K562 (cell line): ENCODE measurements around the gene TBC1D7. TPM values are rescaled to one million over a fixed set of nuclear protein-coding genes. Genes with fewer than 3 reads are reported as not detected.

Experiments
- ATAC-seq: fragments of 200-7000 bp; cut with Tn5 transposase; 3 replicates; pipeline ENCODE4 v1.9.1; 2020; ENCODE audit warnings: moderate library complexity
- BruUV-seq: library from RNA; stranded (reverse); fragments of 400-500 nt; replicated peaks from 2 replicates; lab custom pipeline; 2021; lab: Mats Ljungman, UMichigan
- CTCF ChIA-PET: fragments of 300-600 bp; formaldehyde crosslinking; extraction: SDS; loops from one replicate; lab custom pipeline; 2021; ENCODE audit warnings: low intra/inter-chr PET ratio; lab: Yijun Ruan, JAX
- POLR2A ChIA-PET: fragments of 300-600, 350-650 bp; sonication (Branson Sonifier 250); formaldehyde crosslinking; extraction: SDS; loops from one replicate; lab custom pipeline; 2021; ENCODE audit warnings: antibody characterized with exemption, inconsistent platforms; lab: Yijun Ruan, JAX
- DNase-seq, 4 experiments: peaks; one replicate each; pipeline versions ENCODE4 v3.0.0 to v3.0.0-alpha.2; 2011 to 2018; ENCODE audit warnings: low spot score in 3 of 4, mixed read lengths in 3 of 4; ENCODE audit errors: extremely low read depth in 1 of 4
- FAIRE-seq: peaks from 2 replicates; lab custom pipeline; 2011; peaks lifted over from hg19 to GRCh38; lab: Jason Lieb, UNC
- H2AFZ ChIP-seq: 2 replicates; pipeline ENCODE4 v1.6.0; 2011; ENCODE audit warnings: low read depth, low read length, control low read depth, inconsistent platforms
- H3K27ac ChIP-seq: fragments of 200-600 bp; 3 replicates; pipeline ENCODE4 v1.8.0; 2011; ENCODE audit warnings: low read depth, mild to moderate bottlenecking, control low read depth, inconsistent platforms, low read length, moderate library complexity, mixed read lengths; ENCODE audit errors: extremely low read depth
- H3K27me3 ChIP-seq, 2 experiments: fragments of 300-600 bp in 1 of 2; 2 replicates in 1 of 2; 3 replicates in 1 of 2; pipeline versions ENCODE4 v1.6.0 to v1.8.0; 2011; ENCODE audit warnings: inconsistent platforms in 2 of 2, low read length in 2 of 2, mild to moderate bottlenecking in 1 of 2, mixed read lengths in 1 of 2, moderate library complexity in 1 of 2; ENCODE audit not compliant: control insufficient read depth in 2 of 2, insufficient read depth in 2 of 2
- H3K36me3 ChIP-seq: fragments of 300-600 bp; 3 replicates; pipeline ENCODE4 v1.8.0; 2011; ENCODE audit warnings: mild to moderate bottlenecking, low read length, inconsistent platforms; ENCODE audit not compliant: control insufficient read depth, insufficient read depth
- H3K4me1 ChIP-seq, 2 experiments: fragments of 200-600 bp in 1 of 2; replicated peaks in 1 of 2; 2 replicates in 1 of 2; 3 replicates in 1 of 2; pipeline versions ENCODE4 v1.5.1 to v1.8.0; 2011; ENCODE audit warnings: inconsistent platforms in 2 of 2, low read length in 2 of 2, mild to moderate bottlenecking in 1 of 2, mixed read lengths in 1 of 2, moderate library complexity in 1 of 2; ENCODE audit not compliant: control insufficient read depth in 2 of 2, insufficient read depth in 2 of 2
- H3K4me2 ChIP-seq: 2 replicates; pipeline ENCODE4 v1.6.1; 2011; ENCODE audit warnings: low read length, control low read depth, inconsistent platforms, mixed read lengths; ENCODE audit not compliant: insufficient read depth
- H3K4me3 ChIP-seq: fragments of 200-600 bp; sonication (generic), shearing (Covaris generic); 2 replicates; pipeline ENCODE4 v1.5.1; 2016; ENCODE audit warnings: control low read depth, inconsistent platforms
- H3K79me2 ChIP-seq: fragments of 200-600 bp; 3 replicates; pipeline ENCODE4 v1.8.0; 2011; ENCODE audit warnings: low read length, inconsistent platforms; ENCODE audit not compliant: control insufficient read depth, insufficient read depth
- H3K9ac ChIP-seq, 2 experiments: 2 replicates each; pipeline versions ENCODE4 v1.6.0 to v1.6.1; 2011; ENCODE audit warnings: low read depth in 2 of 2, low read length in 2 of 2, control low read depth in 1 of 2, inconsistent platforms in 1 of 2, mild to moderate bottlenecking in 1 of 2, mixed read lengths in 1 of 2; ENCODE audit not compliant: insufficient read depth in 1 of 2
- H3K9me1 ChIP-seq: one replicate; pipeline ENCODE4 v1.6.0; 2011; ENCODE audit warnings: inconsistent platforms, mild to moderate bottlenecking, low read length, moderate library complexity; ENCODE audit not compliant: control insufficient read depth, insufficient read depth
- H3K9me3 ChIP-seq: replicated peaks from 2 replicates; pipeline ENCODE4 v1.5.1; 2011; ENCODE audit warnings: low read depth, low read length, inconsistent platforms; ENCODE audit not compliant: control insufficient read depth, insufficient read depth
- H4K20me1 ChIP-seq: replicated peaks from 2 replicates; pipeline ENCODE4 v1.6.1; 2011; ENCODE audit warnings: low read length, inconsistent platforms, mixed read lengths; ENCODE audit not compliant: control insufficient read depth, insufficient read depth
- ARID1B ChIP-seq: fragments of 450-650 bp; IDR thresholded peaks from 2 replicates; pipeline ENCODE4 v1.6.1; 2016; ENCODE audit warnings: antibody characterized with exemption, mild to moderate bottlenecking, inconsistent platforms
- ARID2 ChIP-seq: fragments of 450-650 bp; IDR thresholded peaks from 2 replicates; pipeline ENCODE4 v1.6.1; 2017; ENCODE audit warnings: antibody characterized with exemption, mild to moderate bottlenecking
- HDAC2 ChIP-seq: fragments of 450-650 bp; IDR thresholded peaks from 2 replicates; pipeline ENCODE4 v1.6.1; 2016; ENCODE audit warnings: mild to moderate bottlenecking
- JUN ChIP-seq, 2 experiments: sonication (generic) in 1 of 2; formaldehyde crosslinking in 1 of 2; IDR thresholded peaks; 2 replicates each; pipeline versions ENCODE4 v1.6.1 to v1.8.0; 2012 to 2022; ENCODE audit warnings: borderline replicate concordance in 2 of 2, mild to moderate bottlenecking in 2 of 2, improper control_type of control experiment in 1 of 2, low read depth in 1 of 2, low read length in 1 of 2, missing genetic modification reagents in 1 of 2
- KAT7 ChIP-seq: sonication (generic); formaldehyde crosslinking; IDR thresholded peaks from 2 replicates; pipeline ENCODE4 v1.8.0; 2022; ENCODE audit warnings: missing genetic modification reagents, mild to moderate bottlenecking, borderline replicate concordance
- LCOR ChIP-seq: sonication (generic); formaldehyde crosslinking; IDR thresholded peaks from 2 replicates; pipeline ENCODE4 v1.8.0; 2022; ENCODE audit warnings: mild to moderate bottlenecking, missing genetic modification reagents
- MCM7 ChIP-seq, 2 experiments: fragments of 450-650 bp; IDR thresholded peaks; 2 replicates each; pipeline ENCODE4 v1.6.1; 2016 to 2018
- MLLT1 ChIP-seq, 2 experiments: fragments of 450-650 bp; IDR thresholded peaks; 2 replicates each; pipeline ENCODE4 v1.6.1; 2016
- NFRKB ChIP-seq: fragments of 450-650 bp; IDR thresholded peaks from 2 replicates; pipeline ENCODE4 v1.6.1; 2016; ENCODE audit warnings: low read depth
- RCOR1 ChIP-seq, 2 experiments: IDR thresholded peaks; 2 replicates each; pipeline ENCODE4 v1.6.1; 2012; ENCODE audit warnings: low read depth in 2 of 2, low read length in 2 of 2, borderline replicate concordance in 1 of 2, improper control_type of control experiment in 1 of 2
- RFX5 ChIP-seq: IDR thresholded peaks from 2 replicates; pipeline ENCODE4 v1.6.1; 2011; ENCODE audit warnings: low read depth, mild to moderate bottlenecking, improper control_type of control experiment, low read length
- SMARCA4 ChIP-seq: fragments of 450-650 bp; IDR thresholded peaks from 2 replicates; pipeline ENCODE4 v1.6.1; 2016
- TAF9B ChIP-seq: fragments of 450-650 bp; IDR thresholded peaks from 2 replicates; pipeline ENCODE4 v1.6.1; 2018; ENCODE audit warnings: mild to moderate bottlenecking; ENCODE audit not compliant: partially characterized antibody
- WGBS: fragments of 100-300 bp; shearing (Covaris generic); methylation state at CpG from one replicate; pipeline ENCODE4 v1.1.6; 2016; ENCODE audit warnings: low coverage, mixed read lengths; ENCODE audit not compliant: insufficient coverage; ENCODE audit errors: missing lambda C conversion rate; 5-methylcytosine and 5-hydroxymethylcytosine counted together
- in situ Hi-C: fragments of 300-500 bp; cut with MboI; formaldehyde crosslinking; loops from 4 replicates; pipeline ENCODE4 v1.15.0; 2018; ENCODE audit warnings: inconsistent platforms, mixed read lengths
- intact Hi-C: fragments of 100-400 bp; cut with micrococcal nuclease; formaldehyde crosslinking; loops from 2 replicates; pipeline ENCODE4 v1.14.2; 2022
- polyA plus RNA-seq, 8 experiments: library from polyadenylated mRNA; depleted of rRNA in 4 of 8; stranded (reverse) in 5 of 8; unstranded in 3 of 8; fragments of >200 nt; fragmentation: Nextera tagmentation in 2 of 8; fragmentation: Illumina TruSeq in 1 of 8; extraction: Ambion mirVana in 2 of 8; extraction: Trizol in 1 of 8; gene quantifications; 2 replicates each; pipeline versions ENCODE4 v1.2.1 to v1.2.3, GENCODE V29; 2011 to 2014; ENCODE audit warnings: inconsistent platforms in 1 of 8, missing spikeins in 1 of 8
- total RNA-seq, 7 experiments: library from RNA; depleted of rRNA in 6 of 7; stranded (reverse); fragments of >200 nt in 6 of 7; fragmentation: Illumina TruSeq in 2 of 7; extraction: Trizol in 2 of 7; gene quantifications; 2 replicates each; pipeline versions ENCODE4 v1.2.1 to v1.2.3, GENCODE V29; 2011 to 2021; ENCODE audit warnings: low replicate concordance in 1 of 7
- TF ChIP-seq, protein P1 (sequence below): sonication (generic); formaldehyde crosslinking; IDR thresholded peaks from 2 replicates; pipeline ENCODE4 v1.8.1; 2023; ENCODE audit warnings: missing genetic modification reagents, mild to moderate bottlenecking, borderline replicate concordance
- TF ChIP-seq, protein P2 (sequence below): sonication (generic); formaldehyde crosslinking; IDR thresholded peaks from 2 replicates; pipeline ENCODE4 v1.8.1; 2022; ENCODE audit warnings: missing genetic modification reagents

TBC1D7 gene
- total and polyA plus RNA-seq, 9 of the 15 experiments (the other 6 are each of a cell fraction or from before 2014, with no cell fraction given): 49.4 to 107 (median 61.1) TPM

- ATAC-seq: peak; percentile 62
- BruUV-seq: no TSS peak
- peak overlapping the region; percentile 87 for H3K4me3 ChIP-seq
- TF ChIP-seq, protein P1, sequence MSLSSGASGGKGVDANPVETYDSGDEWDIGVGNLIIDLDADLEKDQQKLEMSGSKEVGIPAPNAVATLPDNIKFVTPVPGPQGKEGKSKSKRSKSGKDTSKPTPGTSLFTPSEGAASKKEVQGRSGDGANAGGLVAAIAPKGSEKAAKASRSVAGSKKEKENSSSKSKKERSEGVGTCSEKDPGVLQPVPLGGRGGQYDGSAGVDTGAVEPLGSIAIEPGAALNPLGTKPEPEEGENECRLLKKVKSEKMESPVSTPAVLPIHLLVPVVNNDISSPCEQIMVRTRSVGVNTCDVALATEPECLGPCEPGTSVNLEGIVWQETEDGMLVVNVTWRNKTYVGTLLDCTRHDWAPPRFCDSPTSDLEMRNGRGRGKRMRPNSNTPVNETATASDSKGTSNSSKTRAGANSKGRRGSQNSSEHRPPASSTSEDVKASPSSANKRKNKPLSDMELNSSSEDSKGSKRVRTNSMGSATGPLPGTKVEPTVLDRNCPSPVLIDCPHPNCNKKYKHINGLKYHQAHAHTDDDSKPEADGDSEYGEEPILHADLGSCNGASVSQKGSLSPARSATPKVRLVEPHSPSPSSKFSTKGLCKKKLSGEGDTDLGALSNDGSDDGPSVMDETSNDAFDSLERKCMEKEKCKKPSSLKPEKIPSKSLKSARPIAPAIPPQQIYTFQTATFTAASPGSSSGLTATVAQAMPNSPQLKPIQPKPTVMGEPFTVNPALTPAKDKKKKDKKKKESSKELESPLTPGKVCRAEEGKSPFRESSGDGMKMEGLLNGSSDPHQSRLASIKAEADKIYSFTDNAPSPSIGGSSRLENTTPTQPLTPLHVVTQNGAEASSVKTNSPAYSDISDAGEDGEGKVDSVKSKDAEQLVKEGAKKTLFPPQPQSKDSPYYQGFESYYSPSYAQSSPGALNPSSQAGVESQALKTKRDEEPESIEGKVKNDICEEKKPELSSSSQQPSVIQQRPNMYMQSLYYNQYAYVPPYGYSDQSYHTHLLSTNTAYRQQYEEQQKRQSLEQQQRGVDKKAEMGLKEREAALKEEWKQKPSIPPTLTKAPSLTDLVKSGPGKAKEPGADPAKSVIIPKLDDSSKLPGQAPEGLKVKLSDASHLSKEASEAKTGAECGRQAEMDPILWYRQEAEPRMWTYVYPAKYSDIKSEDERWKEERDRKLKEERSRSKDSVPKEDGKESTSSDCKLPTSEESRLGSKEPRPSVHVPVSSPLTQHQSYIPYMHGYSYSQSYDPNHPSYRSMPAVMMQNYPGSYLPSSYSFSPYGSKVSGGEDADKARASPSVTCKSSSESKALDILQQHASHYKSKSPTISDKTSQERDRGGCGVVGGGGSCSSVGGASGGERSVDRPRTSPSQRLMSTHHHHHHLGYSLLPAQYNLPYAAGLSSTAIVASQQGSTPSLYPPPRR (CRISPR knock-in tag): no peak
- peak; percentile 16; the same call in 1 of the 2 replicates for TF ChIP-seq LCOR (CRISPR knock-in tag)
- TF ChIP-seq RFX5: no peak
- TF ChIP-seq RCOR1 (IDR thresholded peaks at IDR 0.05; ENCODE audit: borderline replicate concordance in 1 of 2, low read depth in 2 of 2, low read length in 2 of 2): no peak
- no peak for TF ChIP-seq JUN (IDR thresholded peaks at IDR 0.05; ENCODE audit: borderline replicate concordance, low read depth, low read length)
- TF ChIP-seq JUN (CRISPR knock-in tag; IDR thresholded peaks at IDR 0.05; ENCODE audit: borderline replicate concordance): 0 out of 2 replicates have a peak, but pooled peaks have one; percentile 46
- TF ChIP-seq ARID1B: 0 out of 2 replicates have a peak, but pooled peaks have one; percentile 23
- TF ChIP-seq TAF9B: peak; percentile 14
- TF ChIP-seq HDAC2: 0 out of 2 replicates have a peak, but pooled peaks have one; percentile 79
- peak; percentile 50; the same call in 1 of the 2 replicates for TF ChIP-seq SMARCA4
- TF ChIP-seq KAT7 (CRISPR knock-in tag): 0 out of 2 replicates have a peak, but pooled peaks have one; percentile 9
- no peak for TF ChIP-seq MCM7 (IDR thresholded peaks at IDR 0.05)
- TF ChIP-seq, protein P2, sequence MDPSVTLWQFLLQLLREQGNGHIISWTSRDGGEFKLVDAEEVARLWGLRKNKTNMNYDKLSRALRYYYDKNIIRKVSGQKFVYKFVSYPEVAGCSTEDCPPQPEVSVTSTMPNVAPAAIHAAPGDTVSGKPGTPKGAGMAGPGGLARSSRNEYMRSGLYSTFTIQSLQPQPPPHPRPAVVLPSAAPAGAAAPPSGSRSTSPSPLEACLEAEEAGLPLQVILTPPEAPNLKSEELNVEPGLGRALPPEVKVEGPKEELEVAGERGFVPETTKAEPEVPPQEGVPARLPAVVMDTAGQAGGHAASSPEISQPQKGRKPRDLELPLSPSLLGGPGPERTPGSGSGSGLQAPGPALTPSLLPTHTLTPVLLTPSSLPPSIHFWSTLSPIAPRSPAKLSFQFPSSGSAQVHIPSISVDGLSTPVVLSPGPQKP (CRISPR knock-in tag): no peak
- peak in 1 of 2 experiments; percentile 48; a peak in 1 of 4 replicates for TF ChIP-seq MLLT1 (IDR thresholded peaks at IDR 0.05)
- 0 out of 2 replicates have a peak, but pooled peaks have one; percentile 5 for TF ChIP-seq ARID2
- peak; percentile 53; the same call in 1 of the 2 replicates for TF ChIP-seq NFRKB
Observed at GRCh38 chr6:13327691-13328075, 654 bp downstream of the TBC1D7 start.

More at GRCh38 chr6:13327691-13328075, 654 bp downstream of the TBC1D7 start:
- CTCF ChIA-PET: interaction anchor here (0.6 to 2.0 kb wide), 2 partner anchors 132 to 218 kb away, joined by 3 to 12 read pairs; no protein-coding TSS in a partner anchor
- Histone ChIP-seq H3K9me3 (no peaks in the 10 kb centered on the region), H3K4me2 (peak overlapping the region; percentile 95), H3K4me1 (peaks cover 11 to 22% of the 10 kb centered on the region in 2 experiments), H3K9ac (peak overlapping the region; percentile 89), H4K20me1 (no peaks in the 10 kb centered on the region), H3K27me3 (no peaks in the 10 kb centered on the region; a peak in 1 of 5 replicates), H3K9me1 (no peaks in the 10 kb centered on the region), H3K27ac (peak overlapping the region; percentile 89), H2AFZ (peak overlapping the region; percentile 96), H3K79me2 (peaks cover 30% of the 10 kb centered on the region), H3K36me3 (peaks cover 25% of the 10 kb centered on the region)
- intact Hi-C loops (loop anchor here (1.0 kb wide), 2 partner anchors 53 to 98 kb away; no protein-coding TSS in a partner anchor), in situ Hi-C loops (no loop called here)
- DNase-seq (peak in 3 of 4 experiments; percentile 30 to 56 (median 31)), FAIRE-seq (no peak)
- under 1% methylated on average over 10 of the region's 10 CpGs for WGBS
- POLR2A ChIA-PET: interaction anchor here (0.8 to 1.5 kb wide), 3 partner anchors 11 to 132 kb away, joined by 3 read pairs; no protein-coding TSS in a partner anchor
